GM23248 (cell line): ENCODE results near the gene CDRT4.

Source experiments
- EZH2 ChIP-seq: fragments of 200-600 bp; sonication (generic); IDR thresholded peaks from 2 replicates; pipeline ENCODE4 v1.6.1; 2018; ENCODE audit warnings: antibody characterized with exemption, mild to moderate bottlenecking; ENCODE audit not compliant: insufficient read depth, poor library complexity, severe bottlenecking
- EZH2phosphoT487 ChIP-seq: fragments of 200-600 bp; sonication (generic); IDR thresholded peaks from 2 replicates; pipeline ENCODE4 v1.6.1; 2018; ENCODE audit warnings: antibody characterized with exemption, moderate library complexity, mild to moderate bottlenecking, low read depth; ENCODE audit not compliant: insufficient read depth

DNA sequence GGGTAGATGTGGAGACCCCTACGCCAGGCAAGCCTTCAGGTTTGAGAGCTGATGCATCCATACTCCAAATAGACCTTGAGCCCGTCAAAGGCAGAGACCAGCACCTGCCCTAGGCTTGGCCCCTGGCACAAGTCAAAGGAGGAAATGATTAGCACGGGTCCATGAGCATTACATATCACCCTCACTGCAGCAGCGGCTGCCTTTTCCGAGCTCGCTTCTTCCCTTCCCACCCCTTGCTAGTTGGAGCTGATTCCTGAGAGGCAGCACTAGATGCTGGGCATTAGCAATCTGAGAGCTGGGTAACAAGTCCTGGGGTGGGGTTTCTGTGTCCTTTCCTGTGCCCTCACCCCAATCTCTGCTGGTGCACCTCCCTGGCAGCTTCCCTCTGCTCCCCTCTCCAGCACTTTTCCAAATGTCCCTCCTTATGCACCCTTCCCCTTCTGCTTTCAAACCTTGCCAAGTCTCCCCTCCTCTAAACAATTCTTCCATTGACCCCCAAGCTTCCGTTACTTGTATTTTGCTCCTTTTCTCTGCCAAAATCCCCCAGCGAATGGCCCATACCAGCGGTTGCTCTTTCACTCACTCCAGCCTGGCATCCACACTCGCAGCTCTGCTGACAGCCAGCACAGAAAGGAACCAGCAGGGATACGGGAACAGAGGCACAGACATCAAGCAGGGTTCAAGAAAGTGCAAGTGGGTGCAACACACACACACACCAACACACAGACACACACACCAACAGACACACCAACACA, 3.0 kb downstream of the CDRT4 start:
- TF ChIP-seq EZH2 (no peak), EZH2phosphoT487 (no peak)
